Neural progenitor cell (in vitro differentiated cells): ENCODE results near the gene SLC10A1. TPM values are rescaled to one million over a fixed set of nuclear protein-coding genes. Genes with fewer than 3 reads are reported as not detected.
A peak's percentile ranks its signal among the peaks of the same experiment; 100 is the strongest.

Experiments used
- DNase-seq: peaks from one replicate; pipeline ENCODE4 v3.0.0-alpha.2; 2016; ENCODE audit warnings: low spot score
- H2AFZ ChIP-seq: fragments of 200-600 bp; sonication (generic); replicated peaks from 2 replicates; pipeline ENCODE4 v1.6.1; 2016; ENCODE audit warnings: antibody characterized with exemption
- H3F3A ChIP-seq: fragments of 200-600 bp; sonication (generic); 2 replicates; pipeline ENCODE4 v1.6.1; 2016; ENCODE audit warnings: antibody characterized with exemption, low read depth
- H3K27ac ChIP-seq: fragments of 200-600 bp; sonication (generic); 2 replicates; pipeline ENCODE4 v1.5.1; 2016; ENCODE audit warnings: mild to moderate bottlenecking
- H3K27me3 ChIP-seq: fragments of 200-600 bp; sonication (generic); 2 replicates; pipeline ENCODE4 v1.6.1; 2016; ENCODE audit warnings: mild to moderate bottlenecking, moderate library complexity
- H3K36me3 ChIP-seq: fragments of 200-600 bp; sonication (generic); 2 replicates; pipeline ENCODE4 v1.5.1; 2016
- H3K4me1 ChIP-seq: fragments of 200-600 bp; sonication (generic); 2 replicates; pipeline ENCODE4 v1.6.1; 2016; ENCODE audit warnings: mixed run types
- H3K4me2 ChIP-seq: fragments of 200-600 bp; sonication (generic); 2 replicates; pipeline ENCODE4 v1.6.1; 2016
- H3K4me3 ChIP-seq: fragments of 200-600 bp; sonication (generic); 2 replicates; pipeline ENCODE4 v1.5.1; 2016
- H3K79me2 ChIP-seq: fragments of 200-600 bp; sonication (generic); 2 replicates; pipeline ENCODE4 v1.6.1; 2016; ENCODE audit warnings: low read depth
- H3K9ac ChIP-seq: fragments of 200-600 bp; sonication (generic); 2 replicates; pipeline ENCODE4 v1.6.1; 2016
- H3K9me3 ChIP-seq: fragments of 200-600 bp; sonication (generic); 2 replicates; pipeline ENCODE4 v1.5.1; 2016; ENCODE audit warnings: low read depth
- H4K20me1 ChIP-seq: fragments of 200-600 bp; sonication (generic); 2 replicates; pipeline ENCODE4 v1.6.1; 2016; ENCODE audit warnings: low read depth
- H3K27ac Mint-ChIP-seq: 3 replicates; pipeline ENCODE4 v1.8.0; 2021; ENCODE audit warnings: mixed read lengths
- H3K27me3 Mint-ChIP-seq: 2 replicates; pipeline ENCODE4 v1.8.0; 2022; ENCODE audit warnings: low read depth, mild to moderate bottlenecking, inconsistent platforms, moderate library complexity, mixed read lengths; ENCODE audit not compliant: insufficient read depth
- H3K36me3 Mint-ChIP-seq: 3 replicates; pipeline ENCODE4 v1.8.0; 2021; ENCODE audit warnings: mixed read lengths
- H3K4me1 Mint-ChIP-seq: 3 replicates; pipeline ENCODE4 v1.8.0; 2021; ENCODE audit warnings: mixed read lengths
- H3K4me3 Mint-ChIP-seq: 3 replicates; pipeline ENCODE4 v1.8.0; 2021; ENCODE audit warnings: mild to moderate bottlenecking, moderate library complexity, mixed read lengths
- H3K9me3 Mint-ChIP-seq: 3 replicates; pipeline ENCODE4 v1.8.0; 2020; ENCODE audit warnings: mixed read lengths
- EZH2 ChIP-seq: fragments of 200-600 bp; sonication (generic); IDR thresholded peaks from 2 replicates; pipeline ENCODE4 v1.6.1; 2017; ENCODE audit warnings: antibody characterized with exemption, mild to moderate bottlenecking, moderate library complexity
- EZH2phosphoT487 ChIP-seq: fragments of 200-600 bp; sonication (generic); IDR thresholded peaks from 2 replicates; pipeline ENCODE4 v1.6.1; 2017; ENCODE audit warnings: antibody characterized with exemption
- small RNA-seq: library from RNA; depleted of rRNA; stranded (forward); fragments of <200 nt; gene quantifications from one replicate; pipeline ENCODE3, GENCODE V24; 2015
- total RNA-seq: library from RNA; depleted of rRNA; stranded (reverse); fragments of >200 nt; gene quantifications from 2 replicates; pipeline ENCODE4 v1.2.3, GENCODE V29; 2015; ENCODE audit warnings: low replicate concordance
- TF ChIP-seq, protein P1 (sequence below): fragments of 200-600 bp; sonication (generic); IDR thresholded peaks from 2 replicates; pipeline ENCODE4 v1.5.1; 2017; ENCODE audit warnings: antibody characterized with exemption, mild to moderate bottlenecking

The SLC10A1 gene
- total RNA-seq, 1 donor from 2014 or later = not detected

DNA sequence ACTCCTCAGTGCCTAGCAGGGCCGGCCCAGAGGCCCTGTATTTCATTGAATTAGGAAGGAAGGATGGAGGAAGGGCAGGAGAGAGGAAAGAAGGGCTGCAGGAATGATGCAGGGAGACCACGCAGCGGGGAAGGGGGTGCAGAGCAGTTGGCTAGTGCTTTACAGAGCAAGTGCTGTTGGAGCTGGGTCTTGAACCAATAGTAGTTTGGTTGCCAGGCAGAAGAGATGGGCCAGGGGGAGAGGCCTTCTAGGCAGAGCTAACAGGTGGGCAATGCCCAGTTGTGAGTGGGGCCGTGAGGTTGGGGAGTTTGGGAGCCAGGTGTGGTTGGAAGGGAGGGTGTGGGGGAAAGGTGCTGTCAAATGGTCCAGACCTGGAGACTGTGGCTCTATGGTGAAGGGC is 69.2 kb downstream of the SLC10A1 start:
- Histone ChIP-seq H3K27ac (no peak overlapping the region), H4K20me1 (no peaks in the 10 kb centered on the region), H3K79me2 (no peaks in the 10 kb centered on the region), H3K9me3 (no peaks in the 10 kb centered on the region), H2AFZ (no peak overlapping the region), H3F3A (no peaks in the 10 kb centered on the region), H3K4me1 (no peaks in the 10 kb centered on the region), H3K4me2 (no peak overlapping the region), H3K27me3 (peaks cover 12% of the 10 kb centered on the region), H3K36me3 (no peaks in the 10 kb centered on the region), H3K9ac (no peak overlapping the region), H3K4me3 (no peak overlapping the region)
- H3K27ac Mint-ChIP-seq = no peak overlapping the region
- H3K36me3 Mint-ChIP-seq = no peaks in the 10 kb centered on the region
- no peaks in the 10 kb centered on the region for H3K9me3 Mint-ChIP-seq
- peaks cover 8% of the 10 kb centered on the region for H3K4me1 Mint-ChIP-seq
- DNase-seq = no peak
- TF ChIP-seq EZH2phosphoT487 = no peak
- TF ChIP-seq, protein P1, sequence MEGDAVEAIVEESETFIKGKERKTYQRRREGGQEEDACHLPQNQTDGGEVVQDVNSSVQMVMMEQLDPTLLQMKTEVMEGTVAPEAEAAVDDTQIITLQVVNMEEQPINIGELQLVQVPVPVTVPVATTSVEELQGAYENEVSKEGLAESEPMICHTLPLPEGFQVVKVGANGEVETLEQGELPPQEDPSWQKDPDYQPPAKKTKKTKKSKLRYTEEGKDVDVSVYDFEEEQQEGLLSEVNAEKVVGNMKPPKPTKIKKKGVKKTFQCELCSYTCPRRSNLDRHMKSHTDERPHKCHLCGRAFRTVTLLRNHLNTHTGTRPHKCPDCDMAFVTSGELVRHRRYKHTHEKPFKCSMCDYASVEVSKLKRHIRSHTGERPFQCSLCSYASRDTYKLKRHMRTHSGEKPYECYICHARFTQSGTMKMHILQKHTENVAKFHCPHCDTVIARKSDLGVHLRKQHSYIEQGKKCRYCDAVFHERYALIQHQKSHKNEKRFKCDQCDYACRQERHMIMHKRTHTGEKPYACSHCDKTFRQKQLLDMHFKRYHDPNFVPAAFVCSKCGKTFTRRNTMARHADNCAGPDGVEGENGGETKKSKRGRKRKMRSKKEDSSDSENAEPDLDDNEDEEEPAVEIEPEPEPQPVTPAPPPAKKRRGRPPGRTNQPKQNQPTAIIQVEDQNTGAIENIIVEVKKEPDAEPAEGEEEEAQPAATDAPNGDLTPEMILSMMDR = no peak
- H3K27me3 Mint-ChIP-seq = peaks cover 5% of the 10 kb centered on the region
- no peak overlapping the region for H3K4me3 Mint-ChIP-seq

GRCh38 chr14:69726761-69727511 is 70.1 kb downstream of the SLC10A1 start:
- no peaks in the 10 kb centered on the region for H3K9me3 Mint-ChIP-seq
- H3K36me3 ChIP-seq = no peaks in the 10 kb centered on the region
- no peaks in the 10 kb centered on the region for H3K79me2 ChIP-seq
- no peaks in the 10 kb centered on the region for H3K36me3 Mint-ChIP-seq
- no peak overlapping the region for H3K27ac ChIP-seq
- TF ChIP-seq EZH2 (peak; percentile 37), EZH2phosphoT487 (no peak)
- TF ChIP-seq, protein P1 = peak; percentile 99
- no peaks in the 10 kb centered on the region for H3K9me3 ChIP-seq
- H3K4me3 Mint-ChIP-seq = no peak overlapping the region
- H3K4me1 Mint-ChIP-seq = peaks cover 8% of the 10 kb centered on the region
- no peaks in the 10 kb centered on the region for H3F3A ChIP-seq
- H3K27me3 Mint-ChIP-seq = peaks cover 3% of the 10 kb centered on the region
- no peak overlapping the region for H3K9ac ChIP-seq
- H4K20me1 ChIP-seq = no peaks in the 10 kb centered on the region
- H3K4me2 ChIP-seq = peak overlapping the region; percentile 71
- peaks cover 12% of the 10 kb centered on the region for H3K27me3 ChIP-seq
- H3K4me1 ChIP-seq = no peaks in the 10 kb centered on the region
- H3K27ac Mint-ChIP-seq = no peak overlapping the region
- H3K4me3 ChIP-seq = peak overlapping the region; percentile 24
- peak overlapping the region; percentile 74 for H2AFZ ChIP-seq
- DNase-seq = peak; percentile 84

Small RNA genes lying within 50 kb of the gene (small RNA-seq; reads per million reads assigned to genes)
- not detected for gene RF00614

Other genes starting within 250 kb of the SLC10A1 start
- gene CCDC177, start 222.4 kb downstream of the SLC10A1 start, total RNA-seq = 8.6 and 19.7 TPM in 2 replicates
- gene SUSD6, start 185.6 kb downstream of the SLC10A1 start, total RNA-seq = 6.3 and 9.2 TPM in 2 replicates
- 486 and 664 TPM in 2 replicates for gene SRSF5, start 30.1 kb downstream of the SLC10A1 start, total RNA-seq
- gene SMOC1, start 82.2 kb upstream of the SLC10A1 start, total RNA-seq = 89.3 and 158 TPM in 2 replicates